Stimulated activated CD4-positive, alpha-beta T cell treated with anti-CD3 and anti-CD28 coated beads, Interleukin-1b, Interleukin-23, amount 100 ng/mL, for 24 hours (primary cell): ENCODE measurements around the gene CDH23.

Experiments
- DNase-seq, 4 experiments: peaks; one replicate each; pipeline ENCODE4 v3.0.0-alpha.2; 2020; ENCODE audit warnings: low read depth in 4 of 4, low spot score in 1 of 4

CDH23 gene

DNA sequence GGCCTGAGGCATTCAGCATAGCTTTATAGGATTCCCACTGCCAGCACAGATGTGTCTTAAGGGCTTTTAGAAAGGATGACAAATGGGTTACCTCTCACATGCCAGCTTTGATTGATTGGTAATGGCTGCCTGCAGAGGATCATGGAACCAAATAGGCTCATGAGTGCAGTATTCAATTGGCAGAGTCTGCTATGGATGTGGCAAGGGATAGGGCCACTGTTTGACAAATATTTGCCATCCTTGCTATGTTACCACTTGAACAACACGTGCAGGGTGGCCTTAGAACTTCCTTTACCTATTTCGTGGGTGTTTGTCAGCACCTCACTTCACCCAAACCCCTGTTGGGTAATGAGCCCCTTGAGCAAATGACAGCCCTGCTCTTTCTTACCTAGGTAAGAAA is 183.7 kb downstream of the CDH23 start:
- DNase-seq, result no peak

DNA sequence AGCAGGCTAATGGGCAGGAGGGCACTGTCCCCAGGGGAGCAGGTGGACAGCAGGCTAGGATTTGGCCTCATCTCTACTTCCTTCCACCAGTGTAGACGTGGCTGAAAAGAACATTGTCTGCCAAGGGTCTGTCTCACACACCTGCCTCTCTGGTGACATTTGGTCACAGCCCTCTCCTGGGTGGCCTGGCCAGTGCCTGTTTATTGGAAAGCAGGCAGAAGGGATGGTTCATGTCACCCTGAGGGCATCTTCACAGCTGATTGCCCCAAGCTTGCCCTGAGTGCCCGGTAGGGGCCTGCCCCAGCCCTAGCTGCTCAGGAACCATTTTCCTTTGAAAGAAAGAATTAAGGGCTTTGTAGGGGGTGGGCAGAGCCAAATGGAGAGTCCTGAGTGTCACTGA is 184.2 kb downstream of the CDH23 start:
- no peak for DNase-seq

DNA sequence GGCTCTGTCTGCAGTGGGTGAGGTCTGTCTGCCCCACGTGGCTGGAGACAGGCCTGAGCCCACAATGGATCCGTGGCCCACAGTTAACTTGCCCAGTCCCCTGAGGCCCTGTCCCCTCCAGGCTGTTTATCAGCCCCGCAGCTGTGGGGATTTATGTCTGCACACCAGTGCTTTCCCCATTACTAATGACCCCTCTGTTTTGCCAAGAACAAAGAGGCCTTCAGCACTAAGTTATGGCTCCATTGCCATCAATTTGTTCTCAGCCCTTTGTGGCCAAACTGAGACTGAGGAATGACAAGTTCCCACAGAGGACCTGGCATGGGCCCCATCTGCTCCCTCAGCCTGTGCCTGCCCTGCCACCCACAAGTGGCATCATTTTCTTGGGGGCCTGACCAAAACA is 184.7 kb downstream of the CDH23 start:
- DNase-seq, result no peak

DNA sequence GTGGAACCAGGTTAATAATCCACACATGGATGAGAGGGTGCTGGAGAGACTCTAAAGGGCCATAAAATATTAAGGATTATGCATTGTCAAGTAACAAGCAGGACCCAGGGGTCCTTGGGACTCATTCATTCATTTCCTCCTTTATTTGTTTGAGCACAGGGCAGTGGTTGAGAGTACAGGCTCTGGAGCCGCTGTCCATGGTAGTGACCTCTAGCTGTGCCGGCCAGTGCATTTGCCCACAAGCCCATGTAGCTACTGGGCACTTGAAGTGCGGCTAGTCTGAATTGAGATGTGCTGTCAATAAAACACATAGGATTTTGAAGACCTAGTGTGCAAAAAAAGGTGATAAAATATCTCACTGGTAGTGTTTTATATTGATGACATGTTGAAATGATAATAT is 185.3 kb downstream of the CDH23 start:
- no peak for DNase-seq

DNA sequence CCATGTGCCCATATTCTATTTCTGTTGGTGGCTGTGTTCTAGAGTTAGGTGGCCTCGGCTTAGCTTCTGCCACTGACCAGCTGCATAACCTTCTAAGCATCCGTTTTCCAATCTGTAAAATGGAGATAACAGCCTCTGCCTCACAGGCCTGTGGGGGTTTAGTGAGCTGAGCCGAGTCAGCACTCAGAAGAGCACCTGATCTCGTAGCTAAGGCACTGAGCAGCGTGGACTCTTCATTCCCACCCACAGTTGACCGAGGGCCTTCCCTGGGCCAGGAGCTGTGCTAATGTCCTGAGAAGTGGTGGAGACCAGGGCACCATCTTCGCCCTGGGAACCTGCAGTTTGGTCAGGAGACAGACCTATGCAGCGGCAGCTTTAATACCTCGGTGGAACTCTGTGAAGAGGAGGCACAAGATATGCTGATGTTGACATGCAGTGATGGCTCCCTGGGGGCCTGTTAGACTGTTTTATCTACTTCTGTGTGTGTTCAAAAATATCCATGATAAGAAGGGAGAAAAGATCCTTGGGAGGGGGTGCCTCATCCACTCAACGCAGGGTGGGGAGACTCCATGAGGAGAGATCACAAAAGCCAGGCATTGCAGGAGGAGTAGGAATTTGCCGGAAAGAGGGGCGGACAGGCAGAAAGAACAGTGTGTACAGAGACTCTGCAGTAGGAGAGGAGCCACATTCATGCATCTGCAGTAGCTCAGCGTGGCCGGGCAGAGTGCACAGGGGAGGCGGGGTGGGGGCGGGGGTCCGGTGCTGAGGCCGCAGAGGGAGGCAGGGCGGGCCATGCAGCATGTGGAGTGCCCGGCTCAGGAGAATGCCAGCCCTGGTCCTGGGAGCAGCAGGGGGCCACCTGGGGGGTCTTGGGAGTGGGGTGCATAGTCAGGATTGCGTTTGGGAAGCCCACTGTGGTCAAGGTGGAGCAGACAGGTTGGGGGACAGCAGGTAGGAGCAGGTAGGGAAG is 186.1 kb downstream of the CDH23 start:
- no peak for DNase-seq

DNA sequence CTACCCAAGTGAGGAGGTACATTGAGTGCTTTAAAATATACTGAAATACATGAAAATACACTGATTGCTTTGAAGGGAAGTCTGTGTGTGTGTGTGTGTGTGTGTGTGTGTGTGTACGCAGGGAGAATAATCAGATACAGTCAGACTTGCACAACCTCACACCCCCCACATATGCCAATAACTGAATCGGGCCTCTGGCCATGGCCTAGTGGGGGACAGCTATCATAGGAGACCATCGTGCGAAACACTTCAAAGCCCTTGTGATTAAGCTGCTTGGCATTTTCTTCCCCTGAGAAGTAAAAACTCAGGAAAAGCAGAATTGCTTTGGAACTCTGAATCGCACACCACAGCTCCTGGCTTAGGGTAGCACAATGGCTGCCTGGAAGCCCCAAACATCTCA is 187.7 kb downstream of the CDH23 start:
- no peak for DNase-seq

DNA sequence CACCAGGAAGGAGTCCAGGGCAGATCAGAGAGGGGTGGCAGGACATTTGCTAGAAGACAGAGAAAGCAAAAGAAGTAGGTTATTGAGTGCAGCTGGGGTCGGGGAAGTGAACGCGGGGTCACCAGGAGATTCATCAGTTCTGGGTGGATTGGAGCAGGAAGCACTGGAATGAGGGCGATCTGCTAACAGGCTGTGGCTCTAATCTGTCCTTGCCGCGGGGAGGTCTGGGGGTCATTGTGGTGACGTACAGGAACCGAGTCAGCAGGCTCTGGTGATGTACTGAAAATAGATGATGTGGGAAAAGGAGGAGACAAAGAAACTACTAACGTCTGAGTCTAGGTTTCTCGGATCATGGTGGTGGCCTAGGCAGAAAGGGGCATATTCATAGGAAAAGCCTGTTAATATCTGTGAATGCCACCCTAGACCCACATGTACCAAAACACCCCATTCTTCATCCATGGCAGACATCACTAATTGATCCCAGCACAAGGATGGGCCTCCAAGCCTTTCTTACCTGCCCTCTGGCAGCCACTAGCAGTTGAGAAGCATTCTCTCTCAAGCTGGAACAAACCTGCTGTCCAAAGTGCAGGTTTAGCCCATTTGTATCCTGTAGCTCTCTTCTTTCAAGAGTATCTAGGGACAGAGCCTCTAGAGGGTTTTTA is 188.3 kb downstream of the CDH23 start:
- DNase-seq, result no peak

DNA sequence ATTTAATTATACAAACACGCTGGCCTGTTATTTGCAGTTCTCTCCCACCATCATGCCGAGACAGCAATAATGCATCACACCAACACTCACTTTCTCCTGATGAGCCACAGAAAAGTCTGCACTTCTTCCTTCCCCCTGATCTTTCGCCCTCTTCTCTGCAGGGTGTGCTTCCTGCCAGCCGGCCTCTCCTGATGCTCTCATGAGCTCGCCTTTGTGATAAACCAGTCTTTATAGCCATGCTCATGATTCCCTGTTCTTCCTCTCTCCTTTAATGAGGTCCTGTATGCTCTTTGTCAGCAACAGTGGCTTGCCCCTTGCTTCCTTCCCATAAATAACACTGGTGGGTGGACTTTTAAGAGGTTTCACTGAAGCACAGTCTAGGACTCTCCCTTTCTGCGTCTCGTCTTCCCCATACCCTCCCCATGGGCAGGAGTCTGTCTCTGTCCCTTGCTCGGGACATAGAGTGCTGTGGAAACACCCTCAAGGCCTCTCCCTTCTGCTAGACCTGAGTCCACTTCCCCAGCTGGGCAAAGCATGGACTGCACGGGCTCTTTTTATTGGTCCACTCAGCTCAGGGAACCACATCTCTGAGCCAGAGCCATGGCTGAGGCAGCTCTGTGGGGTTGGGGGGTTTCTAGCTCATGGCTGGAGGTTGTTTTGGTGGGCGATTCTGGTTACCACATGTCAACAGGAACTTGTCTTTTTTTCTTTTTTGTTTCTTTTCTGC is 189.0 kb downstream of the CDH23 start:
- no peak for DNase-seq

DNA sequence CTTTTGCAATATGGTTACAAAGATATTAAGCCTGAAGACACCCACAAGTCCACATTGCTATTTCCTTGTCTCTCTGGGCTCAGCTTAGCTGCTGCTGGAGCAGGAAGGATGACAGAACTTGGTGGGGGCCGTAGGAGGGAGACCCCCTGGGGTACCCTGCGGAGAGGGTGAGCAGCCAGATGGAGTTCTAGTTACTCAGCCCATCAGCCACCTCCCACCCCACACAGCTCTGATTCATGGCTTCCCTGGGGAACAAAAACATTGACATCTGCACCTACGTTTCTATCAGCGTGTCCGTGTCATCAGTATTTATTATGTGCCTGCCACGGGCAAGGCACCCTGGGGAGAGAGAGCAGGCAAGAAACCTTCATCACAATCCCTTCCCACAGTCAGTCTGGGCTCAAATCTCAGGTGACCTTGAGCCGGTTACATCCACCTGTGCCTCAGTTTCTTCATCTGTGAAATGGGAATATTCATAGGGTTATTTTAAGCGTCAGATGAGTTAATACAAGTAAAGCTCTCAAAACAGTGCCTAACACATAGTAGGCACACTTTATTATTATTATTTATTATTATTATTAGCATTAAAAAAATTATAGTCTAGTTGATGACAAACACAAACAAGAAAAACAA is 191.3 kb downstream of the CDH23 start:
- no peak for DNase-seq

DNA sequence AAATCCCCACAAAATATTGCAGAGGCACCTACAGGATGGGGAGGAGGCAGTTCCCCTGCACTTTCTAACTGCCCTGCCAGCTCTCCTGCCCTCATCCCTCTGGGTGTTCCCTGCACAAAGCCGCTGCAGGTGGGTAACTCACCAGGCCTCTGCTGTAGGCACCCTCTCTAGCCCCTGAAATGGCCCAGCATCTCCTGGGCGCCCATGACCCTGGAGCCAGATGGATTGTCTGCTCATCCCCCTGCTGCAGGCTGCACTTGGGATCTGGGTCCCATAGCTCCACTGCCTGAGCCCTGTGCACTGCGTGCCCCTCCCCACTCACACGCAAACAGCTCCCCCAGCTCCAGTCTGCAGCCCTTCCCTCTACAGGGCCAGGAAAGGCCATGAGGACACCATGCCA is 192.0 kb downstream of the CDH23 start:
- no peak for DNase-seq

DNA sequence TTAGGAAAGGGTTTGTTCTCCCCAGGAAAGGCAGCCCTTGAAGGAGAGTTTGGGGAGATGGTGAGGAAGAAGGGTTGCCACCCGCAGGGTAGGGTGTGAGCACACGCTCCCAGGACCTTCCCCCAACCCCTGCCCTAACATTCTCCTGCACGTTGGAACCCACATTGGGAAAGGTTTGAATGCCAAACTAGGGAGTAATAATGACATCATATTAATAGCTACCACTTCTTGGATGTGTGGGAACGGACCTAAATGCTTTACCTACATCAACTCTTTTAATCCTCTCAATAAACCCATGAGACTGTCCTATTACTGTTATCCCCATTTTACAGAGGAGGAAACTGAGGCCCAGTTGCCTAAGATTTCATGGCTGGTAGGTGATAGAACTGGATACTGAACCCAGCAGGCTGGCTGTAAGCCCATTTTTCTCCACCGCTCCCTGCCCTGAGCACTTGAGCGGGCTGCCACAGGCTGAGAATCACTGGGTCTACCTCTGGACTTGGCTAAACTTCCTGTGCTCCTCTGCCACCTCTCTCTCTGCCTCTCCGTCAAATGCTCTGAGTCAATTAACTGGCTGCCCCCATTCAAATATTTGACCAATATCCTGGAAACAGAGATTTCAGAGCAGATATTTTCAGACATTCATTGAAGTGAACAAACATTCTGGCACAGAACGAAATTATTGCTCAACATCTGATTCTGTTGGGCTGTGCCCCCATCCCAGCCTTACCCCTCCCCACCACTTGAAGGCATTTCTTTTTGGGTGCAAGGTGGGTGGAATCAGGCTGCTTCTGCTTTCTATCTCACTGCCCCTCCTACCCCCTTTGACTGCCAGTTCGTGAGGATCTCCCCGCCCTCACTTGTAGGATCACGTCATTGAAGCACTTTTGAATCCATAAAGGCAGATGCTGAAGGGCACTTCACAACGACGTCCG is 193.2 kb downstream of the CDH23 start:
- no peak for DNase-seq

DNA sequence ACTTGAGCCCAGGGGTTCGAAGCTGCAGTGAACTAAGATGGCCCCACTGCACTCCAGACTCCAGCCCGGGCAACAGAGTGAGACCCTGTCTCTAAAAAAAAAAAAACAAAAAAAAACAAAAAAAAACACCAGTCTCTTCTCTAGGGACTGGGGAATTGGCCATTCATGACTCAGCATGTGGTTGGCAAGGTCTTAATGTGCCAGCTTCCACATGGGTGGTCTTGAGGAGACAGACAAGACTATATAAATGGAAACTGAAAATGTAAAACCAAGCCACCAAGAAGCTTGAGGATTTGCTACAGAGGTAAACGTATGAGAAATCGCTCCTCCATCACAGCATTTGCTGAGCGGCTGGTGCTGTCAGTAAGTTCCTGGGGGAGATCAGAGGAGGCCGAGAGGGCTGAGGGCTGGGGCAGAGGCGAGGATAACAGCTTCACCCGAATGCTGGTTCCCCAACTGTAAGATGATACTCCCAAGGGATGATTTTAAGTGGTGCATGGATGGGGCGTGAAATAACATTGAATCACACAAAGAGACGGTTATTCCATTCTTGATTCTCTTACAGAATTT is 194.1 kb downstream of the CDH23 start:
- DNase-seq, result no peak

DNA sequence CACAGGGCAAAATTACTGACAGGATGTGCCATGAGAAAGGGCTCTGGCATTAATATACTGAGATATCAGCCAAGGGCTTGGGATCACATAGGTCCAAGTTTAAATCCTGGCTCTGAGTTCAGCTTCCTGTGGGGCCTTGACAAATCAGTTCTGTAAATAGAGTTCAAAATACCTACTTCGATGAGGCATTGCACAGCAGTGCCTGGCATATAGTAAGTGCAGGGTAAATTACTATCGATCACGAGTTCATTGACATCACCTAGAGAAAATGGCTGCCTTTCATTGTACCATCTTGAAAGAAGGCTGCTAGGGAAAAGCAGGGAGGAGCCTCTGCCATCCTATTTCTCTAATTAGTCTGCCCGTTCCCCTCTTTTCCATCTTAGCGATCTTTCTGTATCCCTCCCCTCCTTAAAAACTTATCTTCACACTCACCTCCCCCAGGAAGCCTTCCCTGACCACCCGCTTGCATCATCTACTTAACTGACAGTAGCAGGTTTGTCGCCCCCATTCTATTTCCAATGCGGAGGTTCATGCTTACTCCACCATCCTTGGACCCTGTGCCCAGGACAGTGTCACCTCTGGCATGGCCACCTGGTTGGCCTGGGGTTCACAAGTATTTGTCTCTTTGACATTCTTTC is 198.3 kb downstream of the CDH23 start:
- no peak for DNase-seq

DNA sequence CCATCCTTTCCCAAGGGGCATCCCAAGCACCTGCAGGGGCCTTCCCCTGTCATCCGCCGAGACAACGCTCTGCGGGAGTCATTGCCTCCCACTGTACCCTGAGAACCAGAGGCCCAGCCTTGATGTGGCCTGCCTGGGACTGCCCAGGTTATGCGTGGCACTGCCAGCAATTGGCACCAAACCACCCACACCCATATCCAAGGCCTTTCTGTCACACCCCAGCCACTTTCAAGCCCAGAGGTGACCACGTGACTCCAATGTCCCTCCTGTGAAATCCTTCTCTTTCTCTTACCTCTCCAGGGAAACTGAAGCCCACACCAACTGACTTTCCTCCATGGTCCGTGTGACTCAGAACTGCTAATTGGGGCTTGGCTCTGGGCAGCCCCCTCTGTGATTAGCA is 198.9 kb downstream of the CDH23 start:
- DNase-seq, result no peak

DNA sequence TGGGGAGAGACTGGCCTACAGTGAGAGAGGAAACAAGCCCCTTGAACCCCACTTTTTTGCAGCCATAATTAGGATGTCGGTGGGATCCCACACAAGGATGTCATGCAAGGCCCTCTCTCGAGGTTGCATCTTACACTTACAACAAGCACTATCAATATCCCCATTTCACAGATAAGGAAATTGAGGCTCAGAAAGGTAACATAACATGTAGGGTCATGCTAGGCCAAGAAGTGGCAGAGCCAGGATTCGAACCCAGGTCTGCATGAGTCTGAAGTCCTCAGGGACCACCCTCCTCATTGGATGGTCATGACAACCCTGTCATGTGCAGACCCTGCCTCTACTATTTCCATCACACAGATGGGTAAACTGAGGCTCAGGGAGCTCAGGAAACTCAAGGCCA is 199.4 kb downstream of the CDH23 start:
- no peak for DNase-seq

DNA sequence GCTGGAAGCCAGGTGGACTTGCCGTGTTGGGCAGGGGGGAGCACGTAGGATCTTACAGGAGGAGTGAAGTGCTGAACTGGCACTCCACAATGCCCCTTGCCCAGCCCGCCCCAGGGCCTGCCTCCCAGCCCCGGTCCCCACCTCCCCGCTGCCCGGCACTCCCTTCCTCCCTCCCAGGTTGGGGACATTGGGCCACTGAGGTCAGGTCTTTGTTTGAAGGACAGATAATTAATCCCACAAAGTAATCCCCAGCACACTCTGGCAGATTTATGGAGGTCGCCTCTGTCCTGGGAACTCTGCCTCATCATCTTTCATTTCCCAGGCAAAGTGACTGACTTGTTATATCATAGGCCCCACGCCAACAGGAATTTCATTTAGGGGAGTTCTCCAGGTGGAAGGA is 200.0 kb downstream of the CDH23 start:
- DNase-seq, result no peak

DNA sequence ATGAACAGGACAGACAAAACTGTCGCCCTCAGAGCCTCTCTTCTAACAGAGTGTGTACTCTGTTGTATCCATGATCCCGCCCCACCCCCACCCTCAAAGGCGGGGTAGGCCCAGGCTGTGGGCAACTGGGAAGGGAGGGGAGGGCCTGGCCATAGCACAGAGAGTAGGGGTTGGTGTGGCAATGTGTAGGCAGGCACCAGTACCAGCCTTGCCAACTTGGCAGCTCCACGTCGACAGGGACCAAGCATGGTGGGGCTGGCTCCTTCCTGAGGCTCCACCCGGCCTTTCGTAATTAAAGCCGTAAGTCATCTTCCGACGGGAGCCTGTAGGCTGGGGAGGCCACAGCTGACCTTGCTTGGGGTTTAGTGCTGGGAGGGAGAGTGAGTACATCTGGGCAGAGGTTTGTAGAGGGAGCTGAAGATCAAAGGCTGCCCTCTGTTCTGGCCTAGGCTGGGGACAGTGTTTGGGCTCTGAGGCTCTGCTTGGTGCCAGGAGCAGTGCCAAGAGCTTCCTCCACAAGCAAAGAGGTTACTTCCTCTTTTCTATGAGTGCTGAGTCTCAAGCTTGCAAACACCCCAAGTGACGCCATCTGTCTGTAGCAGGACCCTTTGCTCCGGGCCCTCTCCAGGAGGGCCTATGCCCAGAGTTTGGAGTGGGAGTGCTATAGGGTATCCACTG is 201.2 kb downstream of the CDH23 start:
- DNase-seq, result no peak

DNA sequence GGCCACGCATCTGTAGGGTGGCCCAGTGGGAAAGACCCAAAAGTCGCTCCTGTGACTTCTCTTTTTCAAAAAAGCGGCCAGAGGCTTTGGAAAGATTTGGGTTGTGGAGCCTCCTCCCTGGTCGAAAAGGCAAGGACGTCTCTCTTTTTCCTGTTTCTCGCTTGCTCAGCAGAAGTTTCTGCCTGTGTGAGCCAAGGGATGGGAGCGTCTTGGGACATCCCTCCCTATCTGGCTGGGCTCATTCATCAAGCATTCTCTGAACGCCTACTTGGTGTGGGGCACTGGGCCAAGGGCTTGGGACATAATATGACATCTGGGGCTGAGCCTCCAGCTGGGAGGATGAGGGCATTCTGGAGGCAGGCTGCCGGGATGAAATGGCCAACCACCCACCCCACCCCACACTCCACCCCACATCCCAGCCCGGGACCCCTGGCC is 201.9 kb downstream of the CDH23 start:
- DNase-seq, result no peak

DNA sequence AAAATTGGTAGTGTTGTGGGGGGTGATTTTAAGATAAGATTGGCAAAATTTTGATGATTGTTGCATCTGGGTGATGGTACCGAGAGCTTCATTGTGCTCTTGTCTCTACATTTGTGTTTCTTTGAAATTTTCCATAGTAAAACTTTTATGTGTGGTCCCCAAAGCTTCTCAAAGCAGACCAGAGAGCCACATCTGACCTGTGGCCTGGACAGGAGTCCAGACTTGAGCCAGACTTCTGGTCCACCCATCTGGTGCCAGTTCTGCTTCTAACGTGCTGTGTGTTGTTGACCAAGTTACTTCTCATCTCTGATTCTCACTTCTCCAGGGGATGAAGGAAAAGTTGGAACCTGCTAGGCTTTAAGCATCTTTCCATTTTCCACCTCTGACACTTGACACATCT is 202.8 kb downstream of the CDH23 start:
- DNase-seq, result no peak
